ENCODE measurements around the gene ENTPD6. TPM values are rescaled to one million over a fixed set of nuclear protein-coding genes. Genes with fewer than 3 reads are reported as not detected.

The ENTPD6 gene
- polyA plus RNA-seq, 3 donors: 36.2 to 120 (median 47.0) TPM

GRCh38 chr20:25247000-25247517 lies 51.5 kb downstream of the ENTPD6 start:
- Mint-ChIP-seq H3K4me3 (peak overlapping the region; percentile 91 to 96), H3K27ac (peak overlapping the region in 6 of 7 donors; percentile 25 to 91 (median 44)), H3K9me3 (peaks cover 0 to 8% (median 5%) of the 10 kb centered on the region in 7 donors), H3K4me1 (peaks cover 33% of the 10 kb centered on the region), H3K27me3 (ENCODE audit: low read depth in 3 of 3) (peaks cover 10 to 17% (median 12%) of the 10 kb centered on the region in 3 donors), H3K36me3 (peaks cover 9 to 11% of the 10 kb centered on the region in 2 donors)
- WGBS (ENCODE audit: insufficient coverage): 10% methylated on average over 22 of the region's 24 CpGs
- H3K27ac ChIP-seq (ENCODE audit: low read depth in 1 of 2, low read length in 2 of 2): peak overlapping the region in 1 of 2 donors; percentile 89
- intact Hi-C loops (cut with micrococcal nuclease): loop anchor here (5.0 kb wide), 5 partner anchors 50 to 255 kb away; partner anchors contain the start of genes ABHD12 (in 2 of the 2), APMAP (in 2 of the 2), ACSS1 (in 1 of the 2) and ENTPD6 (in 1 of the 2)
- peak overlapping the region; percentile 79 for H3K9ac ChIP-seq (ENCODE audit: insufficient read depth, low read length, poor library complexity, severe bottlenecking)
- peaks cover 0 to 13% of the 10 kb centered on the region in 2 donors for H3K36me3 ChIP-seq (replicated peaks in 1 of 2; ENCODE audit: control insufficient read depth in 1 of 2, insufficient read depth in 2 of 2, low read length in 2 of 2)
- H3K4me1 ChIP-seq (ENCODE audit: control insufficient read depth in 1 of 2, insufficient read depth in 2 of 2, low read length in 2 of 2): peaks cover 20 to 24% of the 10 kb centered on the region in 2 donors
- DNase-seq: peak; percentile 21 to 42 (median 41)
- peaks cover 0 to 2% of the 10 kb centered on the region in 2 donors for H3K27me3 ChIP-seq (ENCODE audit: control insufficient read depth in 2 of 2, insufficient read depth in 2 of 2, low read length in 2 of 2)
- H3K4me2 ChIP-seq (replicated peaks; ENCODE audit: extremely low read depth, low read length, poor library complexity, severe bottlenecking): peak overlapping the region; percentile 98
- peaks cover 36% of the 10 kb centered on the region for H4K20me1 ChIP-seq (ENCODE audit: insufficient read depth, low read length)
- H2AFZ ChIP-seq (ENCODE audit: insufficient read depth, low read depth, low read length, poor library complexity, severe bottlenecking): peak overlapping the region; percentile 93
- H3K9me3 ChIP-seq (replicated peaks in 1 of 2; ENCODE audit: control insufficient read depth in 1 of 2, insufficient read depth in 1 of 2, low read length in 2 of 2): no peaks in the 10 kb centered on the region
- no peak for TF ChIP-seq CTCF (IDR thresholded peaks at IDR 0.05)
- peak overlapping the region; percentile 55 to 86 (median 80) for H3K4me3 ChIP-seq (replicated peaks in 1 of 3; ENCODE audit: low read depth in 2 of 3, low read length in 3 of 3)
- peaks cover 37% of the 10 kb centered on the region for H3K79me2 ChIP-seq (ENCODE audit: insufficient read depth, low read length)

- no peaks in the 10 kb centered on the region for H3K9me3 ChIP-seq (replicated peaks in 1 of 2; ENCODE audit: control insufficient read depth in 1 of 2, insufficient read depth in 1 of 2, low read length in 2 of 2)
- peaks cover 0 to 17% of the 10 kb centered on the region in 2 donors for H3K36me3 ChIP-seq (replicated peaks in 1 of 2; ENCODE audit: control insufficient read depth in 1 of 2, insufficient read depth in 2 of 2, low read length in 2 of 2)
- WGBS (ENCODE audit: insufficient coverage): 0% methylated on average over 32 of the region's 37 CpGs
- peaks cover 0 to 2% of the 10 kb centered on the region in 2 donors for H3K27me3 ChIP-seq (ENCODE audit: control insufficient read depth in 2 of 2, insufficient read depth in 2 of 2, low read length in 2 of 2)
- H3K4me3 ChIP-seq (replicated peaks in 1 of 3; ENCODE audit: low read depth in 2 of 3, low read length in 3 of 3): peak overlapping the region; percentile 55 to 86 (median 80)
- H4K20me1 ChIP-seq (ENCODE audit: insufficient read depth, low read length): peaks cover 41% of the 10 kb centered on the region
- Mint-ChIP-seq H3K9me3 (peaks cover 0 to 8% (median 5%) of the 10 kb centered on the region in 7 donors), H3K4me3 (peak overlapping the region; percentile 91 to 96), H3K4me1 (peaks cover 36% of the 10 kb centered on the region), H3K36me3 (peaks cover 13 to 14% of the 10 kb centered on the region in 2 donors), H3K27me3 (ENCODE audit: low read depth in 3 of 3) (peaks cover 10 to 17% (median 12%) of the 10 kb centered on the region in 3 donors), H3K27ac (peak overlapping the region in 6 of 7 donors; percentile 42 to 91 (median 84))
- peaks cover 42% of the 10 kb centered on the region for H3K79me2 ChIP-seq (ENCODE audit: insufficient read depth, low read length)
- H3K9ac ChIP-seq (ENCODE audit: insufficient read depth, low read length, poor library complexity, severe bottlenecking): peak overlapping the region; percentile 79
- H3K4me1 ChIP-seq (ENCODE audit: control insufficient read depth in 1 of 2, insufficient read depth in 2 of 2, low read length in 2 of 2): peaks cover 20 to 24% of the 10 kb centered on the region in 2 donors
- peak overlapping the region; percentile 98 for H3K4me2 ChIP-seq (replicated peaks; ENCODE audit: extremely low read depth, low read length, poor library complexity, severe bottlenecking)
- H2AFZ ChIP-seq (ENCODE audit: insufficient read depth, low read depth, low read length, poor library complexity, severe bottlenecking): peak overlapping the region; percentile 93
- DNase-seq: no peak
- intact Hi-C loops (cut with micrococcal nuclease): loop anchor here (5.0 kb wide), 5 partner anchors 50 to 255 kb away; partner anchors contain the start of genes ABHD12 (in 2 of the 2), APMAP (in 2 of the 2), ACSS1 (in 1 of the 2) and ENTPD6 (in 1 of the 2)
- peak overlapping the region in 1 of 2 donors; percentile 89 for H3K27ac ChIP-seq (ENCODE audit: low read depth in 1 of 2, low read length in 2 of 2)
- no peak for TF ChIP-seq CTCF (IDR thresholded peaks at IDR 0.05)
These were observed 52.0 kb downstream of the ENTPD6 start for GRCh38 chr20:25247518-25247955.
